Body of pancreas (tissue), 4 donors: ENCODE data around the gene GJB3.

Source experiments
- CTCF ChIP-seq, 7 experiments: fragments of 450-650 bp in 4 of 7; fragments of 200-600 bp in 3 of 7; sonication (generic) in 3 of 7; IDR thresholded peaks; one replicate each; pipeline ENCODE4 v1.5.1; 2016 to 2019; ENCODE audit warnings: antibody characterized with exemption in 7 of 7
- POLR2A ChIP-seq, 3 donors: fragments of 450-650 bp; IDR thresholded peaks; one replicate each; pipeline ENCODE4 v1.6.1; 2016; ENCODE audit warnings: antibody characterized with exemption in 3 of 3, mild to moderate bottlenecking in 2 of 3

GRCh38 chr1:34742667-34743270 lies 38.2 kb upstream of the GJB3 start:
- TF ChIP-seq CTCF (IDR thresholded peaks at IDR 0.05) = peak; percentile 81 to 97 (median 89)
- TF ChIP-seq POLR2A (IDR thresholded peaks at IDR 0.05) = no peak
